Epithelial cell of alveolus of lung (primary cell): ENCODE results near the gene BLACAT1. TPM values are rescaled to one million over a fixed set of nuclear protein-coding genes. Genes with fewer than 3 reads are reported as not detected.

Source experiments
- total RNA-seq: library from RNA; depleted of rRNA; stranded (reverse); fragments of >200 nt; gene quantifications from 2 replicates; pipeline ENCODE4 v1.2.1, GENCODE V29; 2015

Gene BLACAT1
- under 0.01 TPM in 1 of 2 replicates, not detected in the other for total RNA-seq

DNA sequence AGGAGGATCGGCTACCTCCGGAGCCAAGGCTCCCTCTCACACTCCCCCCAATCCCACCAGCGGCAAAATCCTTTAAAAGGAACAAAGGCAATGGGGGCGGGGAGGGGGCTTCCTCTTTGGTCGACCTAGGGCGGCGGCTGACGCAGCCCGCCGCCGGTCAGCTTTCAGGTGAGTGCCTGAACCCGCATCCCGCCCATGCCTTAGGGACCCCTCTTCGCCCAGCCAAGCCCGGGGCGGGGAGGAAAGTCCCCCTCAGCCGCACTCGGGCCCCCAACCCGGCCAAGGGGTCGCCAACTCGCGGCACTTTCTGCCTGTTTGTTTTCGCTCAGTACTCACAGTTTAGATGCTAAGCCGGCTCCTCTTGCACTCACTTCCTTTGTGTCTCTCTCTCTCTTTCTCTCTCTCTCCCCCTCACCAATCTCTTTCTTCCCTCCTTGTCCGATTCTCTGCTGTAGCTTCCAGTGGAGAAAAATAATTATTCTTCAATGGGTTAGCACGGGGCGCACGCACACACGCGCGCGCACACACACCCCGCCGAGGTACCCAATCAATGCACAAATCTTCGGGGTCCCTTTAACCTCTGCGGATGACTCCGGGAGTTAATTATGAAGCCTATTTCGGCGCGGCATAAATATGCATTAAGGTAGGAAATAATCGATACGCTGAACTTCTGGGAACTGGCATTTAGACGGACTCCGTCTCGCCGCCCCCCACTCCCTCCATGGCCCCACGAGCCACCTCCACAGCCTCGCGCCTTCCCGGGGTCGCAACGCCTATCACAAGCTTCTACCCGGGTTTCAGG lies at the start of gene BLACAT1:
Gene BLACAT1 (minus strand): TSS at position 465 of the 802 bp plus-strand sequence.

DNA sequence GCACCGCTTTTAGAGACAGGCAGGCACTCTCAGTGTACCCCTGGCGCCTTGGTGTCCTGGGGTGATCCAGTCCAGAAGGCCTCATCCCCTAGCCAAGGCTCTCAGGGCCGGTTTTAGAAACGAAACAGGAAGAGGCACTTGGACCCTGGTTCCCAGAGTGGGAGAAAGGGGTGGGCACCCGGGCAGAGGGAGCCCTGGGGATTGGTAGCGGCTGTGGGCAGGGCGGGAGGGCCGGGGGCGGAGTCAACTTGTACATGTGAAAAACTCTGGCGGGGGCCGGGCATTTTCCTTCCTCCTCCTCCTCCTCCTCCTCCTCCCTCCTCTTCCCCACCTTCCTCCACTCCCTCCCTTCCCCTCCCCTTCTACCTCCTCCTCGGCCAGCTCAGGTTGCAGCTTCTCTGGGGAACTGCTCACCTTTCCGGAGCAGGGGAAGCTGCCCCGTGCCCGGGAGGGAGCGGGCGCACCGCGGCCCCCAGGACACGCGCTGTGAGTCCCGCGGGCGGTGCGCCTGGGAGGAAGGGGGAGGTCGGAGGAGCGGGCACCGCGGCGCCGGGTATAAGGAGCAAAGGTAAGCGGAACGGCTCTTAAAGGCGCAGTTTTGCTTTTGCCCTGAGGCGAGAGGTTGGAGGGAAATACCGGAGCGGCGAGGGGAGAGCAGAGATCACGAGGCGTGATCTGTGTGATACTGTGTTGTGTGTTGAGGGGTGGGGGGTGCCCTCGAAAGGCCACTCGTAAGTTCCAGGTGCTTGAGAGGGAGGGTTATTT lies 48.6 kb upstream of the BLACAT1 start, which contains the start of gene CDK18:
Gene CDK18 (plus strand): TSS at position 359 of the 765 bp plus-strand sequence. CDS start 18,499 bp downstream, outside the sequence.

DNA sequence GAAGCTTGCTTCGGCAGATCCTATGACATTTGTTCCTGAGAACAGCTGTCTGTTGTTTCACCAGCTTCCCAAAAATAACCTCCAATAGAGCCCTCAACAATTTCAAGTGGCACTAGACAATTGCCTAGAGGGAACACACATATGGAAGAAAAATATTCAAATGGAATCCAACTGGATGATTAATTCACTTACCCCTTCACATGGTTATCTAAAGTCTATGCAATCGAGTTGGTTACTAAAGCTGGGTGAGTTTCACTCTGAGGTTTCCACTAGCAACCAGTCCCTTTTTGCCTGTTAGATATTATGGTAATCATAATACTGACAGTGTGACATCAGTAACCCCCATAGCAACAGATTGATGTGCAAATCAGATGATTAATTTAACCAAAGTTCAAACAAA lies 34.0 kb downstream of the BLACAT1 start, which contains the start of gene LEMD1:
Gene LEMD1 (minus strand): TSS at position 259 of the 400 bp plus-strand sequence. CDS start 1,520 bp downstream, outside the sequence.

Other genes starting within 250 kb of the BLACAT1 start
- 7.4 and 14.4 TPM in 2 replicates for gene DSTYK, start 244.3 kb downstream of the BLACAT1 start, total RNA-seq
- 3.0 and 3.6 TPM in 2 replicates for gene TMCC2, start 228.1 kb downstream of the BLACAT1 start, total RNA-seq
- 2.1 and 13.1 TPM in 2 replicates for gene NUAK2, start 134.3 kb downstream of the BLACAT1 start, total RNA-seq
- 0.08 and 1.2 TPM in 2 replicates for gene KLHDC8A, start 99.1 kb downstream of the BLACAT1 start, total RNA-seq
- gene LEMD1, start 34.0 kb downstream of the BLACAT1 start, total RNA-seq = not detected in 2 replicates
- gene CDK18, start 48.6 kb upstream of the BLACAT1 start, total RNA-seq = 2.7 and 5.9 TPM in 2 replicates
- 12.8 and 16.9 TPM in 2 replicates for gene ELK4, start 176.0 kb upstream of the BLACAT1 start, total RNA-seq
- 2.6 and 6.3 TPM in 2 replicates for gene SLC45A3, start 224.5 kb upstream of the BLACAT1 start, total RNA-seq